WTC11 (cell line): ENCODE data around the gene TMTC2. TPM values are rescaled to one million over a fixed set of nuclear protein-coding genes. Genes with fewer than 3 reads are reported as not detected.

ENCODE experiments used
- ATAC-seq: fragments of 200-7000 bp; cut with Tn5 transposase; 2 replicates; pipeline ENCODE4 v1.10.0; 2021; ENCODE audit warnings: mild to moderate bottlenecking, moderate library complexity
- CTCF ChIA-PET: fragments of 300-600 bp; sonication (Branson Sonifier 250); formaldehyde crosslinking; loops from one replicate; lab custom pipeline; 2021; ENCODE audit warnings: antibody characterized with exemption; lab: Charles Lee
- POLR2A ChIA-PET: fragments of 350-600 bp; sonication (Branson Sonifier 250); formaldehyde crosslinking; loops from one replicate; lab custom pipeline; 2021; ENCODE audit warnings: antibody characterized with exemption; lab: Charles Lee
- DNase-seq: peaks from one replicate; pipeline ENCODE4 v3.0.0; 2021; ENCODE audit warnings: low spot score
- H3K27ac Mint-ChIP-seq: 2 replicates; pipeline ENCODE4 v1.8.0; 2021; ENCODE audit warnings: mixed read lengths
- H3K27me3 Mint-ChIP-seq: 2 replicates; pipeline ENCODE4 v1.8.0; 2021; ENCODE audit warnings: low read depth, mild to moderate bottlenecking, moderate library complexity, mixed read lengths
- H3K36me3 Mint-ChIP-seq: 2 replicates; pipeline ENCODE4 v1.8.0; 2021; ENCODE audit warnings: mixed read lengths
- H3K4me1 Mint-ChIP-seq: 2 replicates; pipeline ENCODE4 v1.8.0; 2022; ENCODE audit warnings: mixed read lengths
- H3K4me3 Mint-ChIP-seq: 2 replicates; pipeline ENCODE4 v1.8.0; 2021; ENCODE audit warnings: mild to moderate bottlenecking, moderate library complexity, mixed read lengths
- H3K9me3 Mint-ChIP-seq: 2 replicates; pipeline ENCODE4 v1.8.0; 2021; ENCODE audit warnings: mixed read lengths
- ARID4B ChIP-seq: sonication (generic); formaldehyde crosslinking; IDR thresholded peaks from 2 replicates; pipeline ENCODE4 v1.8.0; 2023; ENCODE audit warnings: missing genetic modification reagents, mild to moderate bottlenecking, borderline replicate concordance
- CBFB ChIP-seq: sonication (generic); formaldehyde crosslinking; IDR thresholded peaks from 2 replicates; pipeline ENCODE4 v1.8.1; 2022; ENCODE audit warnings: mild to moderate bottlenecking, low read depth, missing genetic modification reagents
- CREB1 ChIP-seq: sonication (generic); formaldehyde crosslinking; IDR thresholded peaks from 2 replicates; pipeline ENCODE4 v1.8.0; 2023; ENCODE audit warnings: mild to moderate bottlenecking, missing genetic modification reagents
- CTCF ChIP-seq: fragments of 200-600 bp; IDR thresholded peaks from 2 replicates; pipeline ENCODE4 v1.8.0; 2022; ENCODE audit warnings: antibody characterized with exemption
- E2F4 ChIP-seq: sonication (generic); formaldehyde crosslinking; IDR thresholded peaks from 2 replicates; pipeline ENCODE4 v1.8.1; 2022; ENCODE audit warnings: low read depth, mild to moderate bottlenecking, moderate library complexity, missing genetic modification reagents, borderline replicate concordance
- ELF4 ChIP-seq: sonication (generic); formaldehyde crosslinking; IDR thresholded peaks from 2 replicates; pipeline ENCODE4 v1.8.1; 2022; ENCODE audit warnings: low read depth, mild to moderate bottlenecking, moderate library complexity, missing genetic modification reagents
- HMGXB4 ChIP-seq: sonication (generic); formaldehyde crosslinking; IDR thresholded peaks from 2 replicates; pipeline ENCODE4 v1.8.1; 2023; ENCODE audit warnings: mild to moderate bottlenecking, moderate library complexity, missing genetic modification reagents
- JAZF1 ChIP-seq: fragments of 250-450 bp; sonication (Bioruptor Pico); IDR thresholded peaks from 2 replicates; pipeline ENCODE4 v1.9.0; 2021; ENCODE audit warnings: moderate library complexity, mild to moderate bottlenecking, inconsistent platforms
- MLX ChIP-seq: sonication (generic); formaldehyde crosslinking; IDR thresholded peaks from 2 replicates; pipeline ENCODE4 v1.8.1; 2023; ENCODE audit warnings: mild to moderate bottlenecking, missing genetic modification reagents, moderate library complexity
- OVOL2 ChIP-seq: fragments of 250-450 bp; sonication (Bioruptor Pico); IDR thresholded peaks from 2 replicates; pipeline ENCODE4 v1.9.0; 2021; ENCODE audit warnings: mild to moderate bottlenecking, borderline replicate concordance
- RELA ChIP-seq: sonication (generic); formaldehyde crosslinking; IDR thresholded peaks from 2 replicates; pipeline ENCODE4 v1.8.1; 2022; ENCODE audit warnings: missing genetic modification reagents, mild to moderate bottlenecking, borderline replicate concordance
- ZNF416 ChIP-seq: fragments of 250-450 bp; sonication (Bioruptor Pico); IDR thresholded peaks from 2 replicates; pipeline ENCODE4 v1.9.0; 2021; ENCODE audit warnings: mild to moderate bottlenecking, inconsistent platforms
- ZNF532 ChIP-seq: fragments of 250-450 bp; sonication (Bioruptor Pico); IDR thresholded peaks from 2 replicates; pipeline ENCODE4 v1.9.0; 2021; ENCODE audit warnings: mild to moderate bottlenecking, borderline replicate concordance
- ZNF671 ChIP-seq: fragments of 250-450 bp; sonication (Bioruptor Pico); IDR thresholded peaks from 2 replicates; pipeline ENCODE4 v1.8.0; 2021; ENCODE audit warnings: mild to moderate bottlenecking
- total RNA-seq: library from RNA; stranded (reverse); gene quantifications from 3 replicates; pipeline ENCODE4 v1.2.3, GENCODE V29; 2021

TMTC2 gene
- total RNA-seq, 1 experiment from 2014 or later: 6.4 TPM

- Mint-ChIP-seq H3K4me3 (no peak overlapping the region), H3K27me3 (peaks cover 15% of the 10 kb centered on the region), H3K4me1 (peaks cover 25% of the 10 kb centered on the region), H3K9me3 (no peaks in the 10 kb centered on the region), H3K36me3 (0 out of 2 replicates have a peak, but pooled peaks cover 3% of the 10 kb centered on the region), H3K27ac (no peak overlapping the region)
- no peak for ATAC-seq
- TF ChIP-seq JAZF1 (CRISPR knock-in tag): no peak
- TF ChIP-seq ELF4 (CRISPR knock-in tag): no peak
- no peak for TF ChIP-seq ARID4B
- no peak for TF ChIP-seq ZNF671 (CRISPR knock-in tag)
- no peak for TF ChIP-seq E2F4 (CRISPR knock-in tag)
- no peak for TF ChIP-seq CBFB
- no peak for TF ChIP-seq CTCF
- no peak for TF ChIP-seq CREB1 (CRISPR knock-in tag)
- no peak for TF ChIP-seq HMGXB4 (CRISPR knock-in tag)
- no peak for TF ChIP-seq ZNF532 (CRISPR knock-in tag)
- TF ChIP-seq RELA (CRISPR knock-in tag): no peak
- no peak for DNase-seq
- POLR2A ChIA-PET: no interaction called here
- CTCF ChIA-PET: interaction anchor here (1.1 to 2.5 kb wide), 2 partner anchors 40 to 69 kb away, joined by 3 to 11 read pairs; partner anchors contain the start of gene TMTC2
Observed at GRCh38 chr12:82754856-82755255, 68.2 kb downstream of the TMTC2 start.

- no peak for DNase-seq
- ChIA-PET CTCF (interaction anchor here (2.5 kb wide), 1 partner anchor 70 kb away, joined by 11 read pairs; the partner anchor contains the start of gene TMTC2), POLR2A (no interaction called here)
- peaks cover 31% of the 10 kb centered on the region for H3K4me1 Mint-ChIP-seq
- no peak for TF ChIP-seq MLX
- no peak for TF ChIP-seq RELA (CRISPR knock-in tag)
- TF ChIP-seq OVOL2: no peak
- TF ChIP-seq ZNF416 (CRISPR knock-in tag): no peak
- H3K4me3 Mint-ChIP-seq: no peak overlapping the region
- H3K27me3 Mint-ChIP-seq: peaks cover 19% of the 10 kb centered on the region
- no peak overlapping the region for H3K27ac Mint-ChIP-seq
- no peaks in the 10 kb centered on the region for H3K9me3 Mint-ChIP-seq
- no peaks in the 10 kb centered on the region for H3K36me3 Mint-ChIP-seq
- peak; percentile 88 for ATAC-seq
Observed at GRCh38 chr12:82756303-82756702, 69.6 kb downstream of the TMTC2 start.
